Activated naive CD4-positive, alpha-beta T cell (primary cell): ENCODE results near the gene AKAP11.
"Not testable (repeated sequence)": the region's sequence is repeated elsewhere in the genome, so short reads cannot be mapped to it uniquely, and the experiment has no call there.

Experiments used
- DNase-seq, 4 experiments: peaks; one replicate each; lab custom pipeline; 2025; lab: John Stamatoyannopoulos, UW

AKAP11 gene, protein sequence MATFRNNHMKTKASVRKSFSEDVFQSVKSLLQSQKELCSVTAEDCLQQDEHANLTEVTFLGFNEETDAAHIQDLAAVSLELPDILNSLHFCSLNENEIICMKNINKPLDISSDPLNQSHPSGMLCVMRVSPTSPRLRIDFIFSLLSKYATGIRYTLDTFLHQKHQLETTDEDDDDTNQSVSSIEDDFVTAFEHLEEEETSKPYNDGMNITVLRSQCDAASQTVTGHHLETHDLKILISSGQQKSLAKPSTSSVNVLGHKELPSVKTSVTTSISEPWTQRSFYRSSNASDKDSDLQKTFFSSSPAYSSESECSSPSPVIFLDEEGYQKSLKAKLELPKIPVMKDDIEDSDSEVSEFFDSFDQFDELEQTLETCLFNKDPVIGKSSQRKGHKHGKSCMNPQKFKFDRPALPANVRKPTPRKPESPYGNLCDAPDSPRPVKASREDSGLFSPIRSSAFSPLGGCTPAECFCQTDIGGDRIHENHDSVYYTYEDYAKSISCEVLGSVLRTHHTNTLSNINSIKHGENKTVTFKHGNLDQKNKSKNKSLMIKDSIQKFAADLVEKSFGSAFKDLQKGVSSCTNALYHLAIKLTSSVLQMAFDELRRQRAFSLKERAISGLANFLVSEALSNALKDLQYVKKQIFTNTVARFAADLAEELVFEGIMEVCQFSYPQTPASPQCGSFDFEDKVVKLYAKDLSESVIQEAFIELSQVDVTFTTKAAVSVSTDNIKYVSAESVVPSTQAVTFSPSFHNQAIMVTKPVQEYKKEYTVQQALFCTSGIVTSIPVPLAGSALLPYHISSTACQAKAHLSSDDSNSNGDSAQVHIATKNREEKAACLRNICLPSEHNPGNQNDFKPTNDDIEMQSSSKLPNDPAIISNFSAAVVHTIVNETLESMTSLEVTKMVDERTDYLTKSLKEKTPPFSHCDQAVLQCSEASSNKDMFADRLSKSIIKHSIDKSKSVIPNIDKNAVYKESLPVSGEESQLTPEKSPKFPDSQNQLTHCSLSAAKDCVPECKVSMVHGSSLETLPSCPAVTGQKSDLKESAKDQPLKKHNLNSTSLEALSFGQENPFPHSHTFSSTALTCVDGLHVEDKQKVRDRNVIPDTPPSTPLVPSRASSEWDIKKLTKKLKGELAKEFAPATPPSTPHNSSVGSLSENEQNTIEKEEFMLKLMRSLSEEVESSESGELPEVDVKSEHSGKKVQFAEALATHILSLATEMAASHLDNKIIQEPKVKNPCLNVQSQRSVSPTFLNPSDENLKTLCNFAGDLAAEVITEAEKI (N-terminal part only)

DNA sequence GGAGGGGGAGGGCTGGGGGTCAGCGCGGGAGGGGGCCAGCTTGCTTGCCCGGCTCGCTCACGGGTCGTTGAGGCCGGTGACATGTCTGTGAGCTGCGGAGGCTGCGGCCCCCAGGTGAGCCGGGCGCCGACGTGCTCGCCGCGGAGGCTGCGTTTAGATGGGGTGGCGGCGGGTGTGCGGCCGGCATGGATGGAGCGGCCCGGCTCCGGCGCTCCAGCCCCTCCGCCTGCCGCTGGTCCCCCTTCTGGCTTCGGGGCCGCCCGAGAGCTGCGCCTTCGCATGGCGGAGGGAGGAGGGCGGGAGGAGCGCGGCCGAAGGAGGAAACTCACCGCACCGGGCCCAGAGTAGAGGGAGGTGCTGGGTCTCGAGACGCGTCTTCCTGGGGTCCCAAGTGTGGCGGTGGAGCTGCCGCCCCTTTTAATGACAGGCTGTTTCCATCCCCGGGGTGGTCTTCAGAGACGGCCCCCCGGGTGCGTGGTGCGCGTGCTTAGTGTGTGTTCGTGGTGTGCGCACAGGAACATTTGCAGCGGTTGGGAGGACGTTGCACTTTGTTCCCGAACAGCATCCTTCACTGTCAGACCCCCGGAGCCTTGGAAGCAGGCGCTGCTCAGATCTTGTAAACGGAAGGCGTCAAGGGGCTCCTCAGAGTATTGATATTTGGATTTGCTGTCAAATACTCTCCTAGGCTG lies at the start of gene AKAP11:
TSS of gene AKAP11 (plus strand) at position 38 of the 689 bp plus-strand sequence. CDS start 14,197 bp downstream, outside the sequence.
- DNase-seq, result peak; percentile 12 to 47 (median 38)

DNA sequence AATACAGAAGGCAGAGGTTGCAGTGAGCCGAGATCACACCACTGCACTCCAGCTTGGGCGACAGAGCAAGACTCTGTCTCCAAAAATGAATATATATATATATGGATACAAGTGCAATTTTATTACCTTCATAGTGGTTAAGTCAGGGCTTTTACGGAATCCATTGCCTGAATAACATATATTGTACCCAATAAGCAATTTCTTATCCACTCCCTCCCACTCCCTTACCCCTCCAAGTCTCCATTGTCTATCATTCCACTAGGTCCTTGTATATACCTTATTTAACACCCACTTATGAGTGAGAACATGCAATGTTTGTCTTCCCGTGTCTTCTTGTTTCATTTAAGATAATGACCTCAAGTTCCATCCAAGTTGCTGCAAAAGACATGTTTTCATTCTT lies 48.3 kb upstream of the AKAP11 start:
- DNase-seq, result no peak

DNA sequence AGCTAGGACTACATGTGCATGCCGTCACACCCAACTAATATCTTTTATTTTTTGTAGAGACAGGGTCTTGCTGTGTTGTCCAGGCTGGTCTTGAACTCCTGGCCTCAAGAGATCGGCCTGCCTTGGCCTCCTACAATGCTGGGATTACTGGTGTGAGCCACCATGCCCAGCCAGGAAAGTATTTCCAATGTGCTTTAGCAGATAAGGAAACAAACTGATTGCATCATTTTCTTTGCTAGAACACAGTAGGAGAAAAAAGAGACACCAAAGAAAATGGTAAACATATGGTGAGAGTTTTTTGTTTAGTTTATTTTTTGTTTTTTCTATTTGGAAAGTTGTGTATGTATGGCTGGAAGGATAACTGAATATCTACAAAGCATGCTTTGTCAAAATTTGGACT lies 46.9 kb upstream of the AKAP11 start:
- DNase-seq, result no peak

DNA sequence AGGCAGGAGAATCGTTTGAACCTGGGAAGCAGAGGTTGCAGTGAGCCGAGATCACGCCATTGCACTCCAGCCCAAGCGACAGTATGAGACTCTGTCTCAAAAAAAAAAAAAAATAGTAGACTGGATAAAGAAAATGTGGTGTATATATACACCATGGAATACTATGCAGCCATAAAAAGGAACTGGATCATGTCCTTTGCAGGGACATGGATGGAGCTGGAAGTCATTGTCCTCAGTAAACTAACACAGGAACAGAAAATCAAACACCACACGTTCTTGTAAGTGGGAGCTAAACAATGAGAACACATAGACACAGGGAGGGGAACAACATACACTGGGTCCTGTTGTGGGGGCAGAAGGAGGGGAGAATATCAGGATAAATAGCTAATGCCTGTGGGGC lies 45.2 kb upstream of the AKAP11 start:
- not testable (repeated sequence) for DNase-seq

DNA sequence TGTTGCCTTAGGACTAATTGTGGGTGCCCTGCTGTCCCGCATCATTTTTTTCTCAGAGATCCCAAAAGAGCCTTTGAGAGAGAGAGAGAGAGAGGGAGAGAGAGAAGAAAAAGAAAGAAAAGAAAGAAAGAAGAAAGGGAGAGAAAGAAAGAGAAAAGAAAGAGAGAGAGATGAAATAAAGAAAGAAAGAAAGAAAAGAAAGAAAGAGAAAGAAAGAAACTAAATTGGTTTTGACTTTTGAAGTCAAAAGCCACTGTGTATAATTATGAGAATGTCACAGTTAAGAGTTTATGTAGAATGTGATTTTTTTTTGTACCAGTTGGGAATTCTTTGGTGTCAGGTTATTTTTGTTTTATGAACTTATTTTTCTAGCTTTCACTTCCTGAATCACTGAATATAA lies 43.4 kb upstream of the AKAP11 start:
- DNase-seq, result no peak

DNA sequence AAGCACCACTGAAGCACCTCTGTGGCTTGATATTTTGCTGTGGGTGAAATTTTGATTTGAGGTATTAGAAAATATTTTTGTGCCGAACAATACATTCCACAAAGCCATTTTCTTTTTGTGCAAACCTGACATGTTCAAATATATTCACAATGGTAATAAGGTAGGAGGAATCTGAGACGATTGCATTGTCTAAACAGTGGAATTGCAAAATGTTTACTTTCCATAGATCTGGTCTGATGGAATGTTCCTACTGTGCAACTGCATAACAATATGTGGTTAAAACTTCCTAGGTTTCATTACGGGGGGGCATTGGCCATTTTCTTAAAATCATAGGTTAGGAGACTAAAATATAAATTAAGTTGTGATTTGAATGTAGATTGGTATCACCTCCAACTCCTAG lies 42.7 kb upstream of the AKAP11 start:
- no peak for DNase-seq

DNA sequence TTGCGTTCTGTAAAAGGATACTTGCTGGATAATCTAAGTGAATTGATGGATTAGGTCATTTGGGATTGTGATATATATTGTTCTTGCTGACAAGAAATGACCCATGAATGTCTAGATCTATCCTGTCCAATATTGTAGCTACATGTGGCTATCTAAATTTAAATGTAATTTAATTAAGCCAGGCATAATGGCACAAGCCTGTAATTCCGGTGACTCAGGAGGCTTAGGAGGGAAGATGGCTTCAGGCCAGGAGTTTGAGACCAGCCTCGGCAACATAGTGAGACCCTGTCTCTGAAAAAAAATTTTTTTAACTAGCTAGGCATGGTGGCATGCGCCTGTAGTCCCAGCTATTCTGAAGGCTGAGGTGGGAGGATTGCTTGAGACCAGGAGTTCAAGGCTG lies 39.3 kb upstream of the AKAP11 start:
- no peak for DNase-seq

DNA sequence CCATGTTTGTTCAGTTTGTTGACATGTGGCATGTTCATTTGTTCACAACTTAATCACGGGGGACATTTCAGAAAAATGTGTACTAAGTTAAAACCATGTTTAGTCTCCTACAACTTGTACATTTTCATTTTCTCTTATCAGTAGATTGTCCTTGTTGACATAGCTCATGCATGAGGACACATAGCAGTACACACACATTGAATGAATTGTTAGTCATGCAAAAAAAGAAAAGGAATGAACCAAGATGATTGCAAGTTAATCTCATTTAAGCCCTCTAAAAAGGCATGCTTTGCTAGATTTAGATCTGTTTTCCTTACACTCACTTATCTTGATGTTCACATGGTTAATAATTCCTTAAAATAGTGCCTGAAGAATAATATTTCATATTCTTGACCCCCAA lies 38.2 kb upstream of the AKAP11 start:
- no peak for DNase-seq

DNA sequence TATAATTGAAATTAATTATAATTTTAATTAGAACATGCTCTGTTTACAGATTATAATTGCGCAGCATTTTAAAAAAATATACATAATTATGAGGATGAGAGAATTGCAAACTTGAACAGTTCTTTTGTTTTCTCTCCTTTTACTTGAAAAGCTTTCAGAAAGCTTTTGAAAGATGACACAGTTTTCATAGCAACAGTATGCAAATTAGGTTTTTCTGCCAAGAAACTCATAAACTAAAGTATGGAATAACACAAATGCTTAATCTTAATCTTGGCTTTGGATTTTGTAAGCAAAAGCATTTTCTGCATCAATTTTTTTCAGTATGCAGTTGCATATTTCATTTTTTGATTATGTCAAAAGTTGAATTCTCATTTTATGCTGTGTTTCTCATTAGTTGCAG lies 32.8 kb upstream of the AKAP11 start:
- DNase-seq, result no peak

DNA sequence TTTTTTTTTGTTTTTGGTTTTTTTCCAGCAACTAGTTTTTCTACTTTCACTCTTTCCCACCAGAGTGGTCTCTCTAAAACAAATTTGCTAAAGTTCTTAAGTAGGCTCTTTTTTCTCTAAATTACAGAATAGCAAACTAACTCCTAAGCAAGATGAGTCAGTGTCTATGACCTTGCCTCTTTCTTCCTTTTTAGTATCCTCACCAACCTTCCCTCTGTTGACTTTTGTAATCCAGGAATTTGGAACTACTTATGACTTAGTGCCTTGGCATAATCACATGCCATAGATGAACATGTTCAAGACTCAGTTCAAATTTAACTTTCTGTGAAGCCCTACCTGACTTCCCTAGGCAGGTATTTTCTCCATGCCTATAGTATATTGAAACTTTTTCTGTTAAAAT lies 32.3 kb upstream of the AKAP11 start:
- DNase-seq, result no peak

DNA sequence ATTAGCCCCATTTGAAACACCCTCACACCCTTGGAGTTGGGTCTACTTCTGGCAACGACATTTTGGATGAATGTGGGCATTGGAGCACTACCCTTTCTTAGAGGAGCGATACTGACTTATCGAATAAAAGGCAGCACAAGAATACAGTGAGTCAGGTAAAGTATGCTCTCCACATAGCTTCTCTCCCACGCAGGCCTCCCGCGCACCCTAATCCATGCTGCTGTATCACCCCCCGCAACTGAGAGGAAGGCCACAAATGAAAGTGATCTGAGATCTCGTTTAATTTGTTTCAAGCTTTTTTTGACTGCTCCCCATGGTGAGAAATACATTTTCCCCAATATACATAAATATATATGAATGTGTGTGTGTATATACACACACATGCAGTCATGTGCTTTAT lies 25.4 kb upstream of the AKAP11 start:
- DNase-seq, result no peak

DNA sequence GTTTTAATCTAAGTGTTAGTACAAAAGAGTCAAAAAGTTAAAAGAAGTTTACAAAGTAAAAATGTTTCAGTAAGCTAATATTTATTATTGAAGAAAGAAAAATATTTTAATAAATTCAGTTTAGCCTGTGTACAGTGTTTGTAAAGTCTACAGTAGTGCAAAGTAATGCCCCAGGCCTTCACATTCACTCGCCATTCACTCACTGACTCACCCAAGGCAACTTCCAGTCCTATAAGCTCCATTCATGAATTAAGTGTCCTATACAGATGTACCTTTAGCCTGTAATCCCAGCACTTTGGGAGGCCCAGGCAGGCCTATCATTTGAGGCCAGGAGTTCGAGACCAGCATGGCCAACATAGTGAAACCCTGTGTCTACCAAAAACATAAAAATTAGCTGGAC lies 24.1 kb upstream of the AKAP11 start:
- DNase-seq, result no peak

DNA sequence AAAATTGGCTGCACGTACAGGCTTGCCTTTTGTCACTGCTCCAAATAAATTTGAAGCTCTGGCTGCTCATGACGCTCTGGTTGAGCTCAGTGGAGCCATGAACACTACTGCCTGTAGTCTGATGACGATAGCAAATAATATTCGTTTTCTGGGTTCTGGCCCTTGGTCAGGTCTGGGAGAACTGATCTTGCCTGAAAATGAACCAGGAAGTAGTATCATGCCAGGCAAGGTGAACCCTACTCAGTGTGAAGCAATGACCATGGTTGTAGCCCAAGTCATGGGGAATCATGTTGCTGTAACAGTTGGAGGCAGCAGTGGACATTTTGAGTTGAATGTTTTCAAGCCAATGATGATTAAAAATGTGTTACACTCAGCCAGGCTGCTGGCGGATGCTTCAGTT lies 16.1 kb upstream of the AKAP11 start:
- DNase-seq, result no peak

DNA sequence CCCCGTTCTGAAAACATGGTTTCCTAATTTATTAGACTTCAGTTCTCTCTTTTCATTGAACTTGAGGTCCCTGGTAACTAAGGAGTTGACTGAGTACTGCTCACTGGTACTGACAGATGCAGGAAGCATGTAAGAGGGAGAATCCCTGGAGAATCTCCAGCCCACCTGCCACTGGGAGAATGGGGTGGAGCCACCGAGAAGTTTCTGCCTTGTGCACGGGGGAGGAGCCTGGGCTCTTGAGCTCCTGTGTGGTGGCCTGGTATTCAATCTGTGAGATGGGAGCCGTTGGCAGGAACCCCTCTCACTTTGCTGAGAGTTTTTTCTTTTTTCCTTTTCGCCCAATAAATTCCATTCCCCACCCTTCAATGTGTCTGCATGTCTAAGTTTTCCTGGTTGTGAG lies 13.2 kb upstream of the AKAP11 start:
- no peak for DNase-seq

DNA sequence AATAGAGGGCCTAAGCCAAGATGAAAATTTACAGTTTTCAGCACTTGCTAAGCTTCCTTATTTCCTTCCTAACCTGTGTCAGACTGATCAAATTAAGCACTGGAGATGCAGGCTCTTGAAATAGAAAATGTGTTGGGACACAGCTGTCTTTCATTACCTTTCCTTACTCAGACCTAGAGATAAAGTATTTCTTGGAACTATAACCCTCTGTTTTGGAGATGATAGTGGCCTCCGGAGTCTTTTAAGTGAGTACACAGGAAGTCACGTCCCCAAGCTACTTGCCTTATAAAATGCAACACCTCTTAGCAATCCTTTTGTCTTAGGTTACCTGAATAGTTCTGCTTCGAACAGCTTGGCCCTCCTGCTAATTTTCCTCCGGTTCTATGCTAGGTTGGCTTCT lies 12.4 kb upstream of the AKAP11 start:
- no peak for DNase-seq

DNA sequence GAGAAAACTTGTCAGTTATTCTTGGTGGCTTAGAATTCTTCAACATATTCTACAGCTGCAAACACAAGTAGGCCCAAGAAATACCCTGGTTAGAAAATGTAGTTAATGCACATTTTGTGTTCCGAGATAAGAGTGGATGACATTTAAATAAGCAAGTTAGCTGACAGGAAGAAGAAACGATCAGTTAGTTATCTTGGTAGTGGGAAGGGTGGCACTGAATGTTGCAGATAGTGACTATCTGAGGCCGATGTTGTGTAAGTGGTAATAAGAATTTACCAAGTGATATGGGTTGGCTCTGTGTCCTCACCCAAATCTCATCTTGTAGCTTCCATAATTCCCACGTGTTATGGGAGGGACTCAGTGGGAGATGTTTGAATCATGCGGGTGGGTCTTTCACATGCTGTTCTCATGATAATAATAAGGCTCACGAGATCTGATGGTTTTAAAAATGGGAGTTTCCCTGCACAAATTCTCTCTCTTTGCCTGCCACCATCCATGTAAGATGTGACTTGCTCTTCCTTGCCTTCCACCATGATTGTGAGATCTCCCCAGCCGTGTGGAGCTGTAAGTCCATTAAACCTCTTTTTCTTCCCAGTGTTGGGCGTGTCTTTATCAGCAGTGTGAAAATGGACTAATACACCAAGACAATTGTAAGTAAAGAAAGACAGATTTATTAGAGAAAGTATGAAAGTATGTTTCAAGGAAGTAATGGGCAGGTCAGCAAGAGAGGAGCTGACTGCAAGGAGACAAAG lies 10.9 kb upstream of the AKAP11 start:
- no peak for DNase-seq

DNA sequence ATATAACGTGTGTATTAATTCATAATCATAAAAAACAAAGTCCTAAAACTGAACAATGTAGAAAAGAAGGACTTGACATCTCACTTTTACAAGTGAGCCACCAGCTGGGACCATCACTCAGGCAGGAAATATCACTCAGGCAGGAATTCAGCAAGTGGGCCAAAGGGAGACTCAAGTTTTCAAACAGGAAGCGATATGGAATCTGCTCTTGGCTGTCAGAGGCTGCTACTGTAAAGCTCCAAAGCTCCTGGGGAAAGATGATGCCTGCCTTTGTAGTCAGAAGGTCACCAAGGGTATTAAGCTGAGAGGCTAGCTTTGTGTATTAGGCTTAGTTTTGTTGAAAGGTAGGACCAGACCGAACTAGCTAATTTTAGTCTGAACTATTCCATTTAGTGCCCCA lies 5.5 kb upstream of the AKAP11 start:
- no peak for DNase-seq

DNA sequence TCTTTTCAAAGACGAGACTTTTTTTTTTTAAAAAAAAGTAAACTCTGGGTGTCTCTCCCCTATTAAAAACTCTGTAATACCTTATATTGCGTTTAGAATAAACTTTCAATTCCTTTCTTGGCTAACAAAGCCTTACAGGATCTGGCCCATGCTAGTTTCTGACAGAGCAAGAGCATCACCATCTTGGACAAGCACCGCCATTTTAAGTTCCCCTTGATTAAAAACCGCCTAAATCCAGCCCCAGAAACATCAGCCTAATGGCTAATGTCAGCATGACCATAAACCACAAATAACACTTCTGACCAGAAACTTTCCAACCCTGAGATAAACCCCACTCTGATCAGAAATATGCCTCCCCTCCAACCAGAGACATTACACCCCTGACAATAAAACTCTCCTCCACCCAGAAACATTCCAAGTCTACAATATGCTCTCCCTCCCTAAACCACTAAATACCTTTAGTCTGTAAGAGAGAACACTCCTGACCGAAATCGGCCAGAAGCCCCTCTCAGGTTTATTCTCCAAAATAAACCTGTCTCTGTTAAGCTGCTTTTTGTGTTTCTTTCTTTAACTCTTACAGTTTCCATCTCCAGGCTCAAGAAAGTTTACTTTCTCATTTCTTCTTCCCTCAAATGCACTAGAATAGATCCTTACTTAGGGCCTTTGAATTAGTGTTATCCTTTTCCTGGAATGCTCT lies 1.6 kb upstream of the AKAP11 start:
- no peak for DNase-seq

DNA sequence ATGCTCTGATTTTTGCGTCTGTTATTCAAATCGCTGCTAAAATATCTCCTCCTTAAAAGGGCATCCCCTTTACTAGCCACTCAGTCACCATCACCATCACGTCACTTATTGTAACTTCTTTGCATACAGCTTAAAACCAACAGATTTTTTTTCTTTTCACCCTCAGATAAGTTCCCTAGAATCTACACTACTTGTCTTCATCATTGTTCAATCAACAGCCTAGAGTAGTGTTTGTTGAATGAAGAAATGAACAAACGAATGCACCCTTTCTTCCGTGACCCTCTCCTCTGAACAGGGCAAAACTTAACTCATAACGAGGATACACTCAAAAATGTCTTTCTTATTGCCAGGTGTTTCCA lies 1.1 kb upstream of the AKAP11 start:
- no peak for DNase-seq

DNA sequence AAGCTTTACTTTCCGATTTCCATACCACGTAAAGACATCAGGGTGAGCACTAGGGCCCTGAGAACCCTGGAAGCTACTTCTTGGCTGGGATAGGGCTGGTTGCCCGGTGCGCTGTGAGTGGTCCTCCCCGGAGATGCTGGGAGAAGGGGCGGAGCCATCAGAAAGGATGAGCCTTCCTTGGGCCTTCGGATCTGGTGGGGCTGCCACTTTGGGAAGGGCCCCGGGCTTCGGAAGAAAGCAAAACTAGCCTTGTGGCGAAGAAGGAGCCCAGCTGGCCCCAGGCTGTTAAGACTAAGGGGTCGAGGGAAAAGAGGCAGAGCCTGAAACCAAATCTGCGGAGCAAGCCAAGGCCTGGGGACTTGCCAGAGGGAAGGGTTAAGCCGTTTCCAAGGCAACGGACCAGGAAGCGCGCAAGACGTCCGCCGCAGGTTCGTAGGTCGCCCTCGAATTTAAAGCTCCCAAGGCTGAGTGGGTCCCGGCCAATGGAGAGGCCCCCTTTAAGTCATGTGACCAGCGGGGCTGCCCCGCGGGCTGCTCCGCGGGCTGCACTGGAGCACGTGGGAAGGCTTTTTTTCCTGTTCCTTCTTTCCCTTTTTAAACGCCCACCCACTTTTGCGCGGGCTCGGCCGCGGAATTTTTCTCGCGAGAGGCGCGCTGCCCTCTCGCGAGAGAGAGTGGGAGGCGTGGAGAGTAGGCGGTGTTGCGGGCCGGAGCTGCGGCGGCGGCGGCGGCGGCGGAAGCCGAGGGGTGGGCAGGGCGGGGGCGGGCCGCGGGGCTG lies 426 bp upstream of the AKAP11 start:
- peak; percentile 72 to 83 (median 78) for DNase-seq
